GM21423 (cell line): Measurements from ENCODE around the gene P4HA3.

Source experiments
- ATAC-seq: cut with Tn5 transposase; IDR thresholded peaks from one replicate; pipeline ENCODE4 v1.9.1; 2021; ENCODE audit warnings: mild to moderate bottlenecking, moderate library complexity; ENCODE audit not compliant: unreplicated experiment

P4HA3 gene

DNA sequence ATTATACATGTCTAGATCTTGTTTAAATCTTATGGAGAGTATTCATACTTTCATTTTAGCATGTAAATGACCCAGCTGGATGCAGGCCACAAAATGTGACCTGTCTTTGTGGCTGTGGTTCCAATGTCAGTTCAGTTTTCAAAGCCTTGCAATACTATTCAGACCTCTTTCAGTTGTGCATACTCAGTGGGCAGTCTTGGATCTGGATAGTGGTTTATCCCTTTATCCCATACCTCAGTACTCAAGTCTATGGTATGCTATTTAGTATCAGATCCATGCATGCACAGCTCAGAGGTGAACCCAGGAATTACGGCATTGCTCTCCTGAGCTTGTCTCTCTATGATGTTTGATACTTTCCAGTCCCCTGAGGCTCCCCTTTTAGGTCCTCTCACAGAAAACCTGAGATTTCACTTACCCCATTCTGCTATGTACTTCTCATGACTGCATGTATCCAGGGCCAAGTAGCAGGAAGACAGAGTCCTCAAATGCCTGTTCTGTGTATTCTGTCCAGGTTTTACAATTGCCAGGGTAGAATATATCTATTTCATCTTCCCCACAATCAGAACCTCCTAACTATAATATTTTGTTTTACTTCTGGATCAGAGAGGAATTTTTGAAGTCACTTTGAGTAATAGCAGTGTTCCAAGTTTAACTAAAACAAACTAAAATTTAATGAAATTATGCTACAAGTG is 6.9 kb upstream of the P4HA3 start:
- no peak for ATAC-seq

DNA sequence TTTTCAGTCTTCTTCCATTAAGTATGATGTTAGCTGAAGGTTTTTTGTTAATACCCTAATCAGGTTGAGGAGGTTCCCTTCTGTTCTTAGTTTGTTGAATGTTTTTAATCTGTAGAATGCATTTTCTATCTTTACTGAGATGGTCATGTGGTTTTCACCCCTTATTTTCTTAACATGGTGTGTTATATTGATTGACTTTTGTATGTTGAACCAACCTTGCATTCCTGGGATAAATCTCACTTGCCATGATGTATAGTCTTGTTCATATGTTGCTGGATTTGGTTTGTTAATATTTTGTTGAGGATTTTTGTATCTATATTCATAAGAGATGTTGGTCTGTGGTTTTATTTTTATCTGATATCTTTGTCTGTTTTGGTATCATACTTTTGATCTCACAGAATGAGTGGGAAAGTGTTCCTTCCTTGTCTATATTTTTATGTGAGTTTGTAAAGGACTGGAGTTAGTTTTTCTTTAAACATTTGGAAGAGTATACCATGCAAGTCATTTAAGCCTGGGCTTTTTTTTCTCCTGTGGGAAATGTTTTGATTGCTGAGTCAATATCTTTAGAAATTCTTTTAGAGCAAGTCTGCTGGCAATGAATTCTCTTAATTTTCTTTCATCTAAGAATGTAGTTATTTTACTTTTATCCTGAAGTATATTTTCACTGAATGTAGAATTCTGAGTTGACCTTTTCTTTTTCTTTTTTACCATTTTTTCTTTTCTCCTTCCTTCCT is 5.5 kb upstream of the P4HA3 start:
- ATAC-seq, result no peak

DNA sequence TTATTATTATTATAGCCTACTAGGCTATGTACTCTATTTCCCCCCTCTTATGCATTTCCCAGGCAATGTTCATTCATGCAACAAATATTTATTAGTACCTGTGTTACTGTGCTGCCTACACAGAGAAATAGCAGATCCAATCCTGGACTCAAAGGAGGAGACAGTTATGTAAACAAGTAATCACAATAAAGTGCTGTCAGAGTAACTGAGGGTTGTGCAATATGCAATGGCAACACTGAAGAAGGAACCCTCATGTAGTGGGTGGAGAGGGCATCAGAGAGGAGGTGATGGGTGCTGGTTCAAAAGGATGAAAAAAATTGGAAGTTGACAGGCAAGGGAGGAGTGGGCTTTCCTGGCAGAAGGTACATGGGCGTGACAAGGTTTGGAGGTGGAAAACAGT is 886 bp upstream of the P4HA3 start:
- no peak for ATAC-seq

DNA sequence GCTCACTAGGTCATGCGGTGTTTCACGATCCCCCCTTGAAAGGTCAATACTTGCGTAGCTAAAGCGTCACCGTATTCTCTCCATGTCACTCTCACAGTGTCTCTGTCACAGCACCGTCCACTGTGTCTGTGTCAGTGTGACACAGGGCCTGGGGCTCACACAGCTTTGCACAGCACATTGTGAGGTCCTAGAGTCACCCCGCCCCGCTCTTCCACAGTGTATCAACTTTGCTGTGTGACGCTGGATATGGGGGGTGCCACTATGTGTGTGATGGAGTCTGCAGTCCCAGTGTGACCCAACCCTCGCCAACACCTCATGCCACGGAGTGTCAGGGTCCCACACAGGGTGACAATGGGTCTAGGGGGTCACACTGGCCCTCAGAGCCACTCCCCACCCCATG is 583 bp downstream of the P4HA3 start:
- no peak for ATAC-seq

DNA sequence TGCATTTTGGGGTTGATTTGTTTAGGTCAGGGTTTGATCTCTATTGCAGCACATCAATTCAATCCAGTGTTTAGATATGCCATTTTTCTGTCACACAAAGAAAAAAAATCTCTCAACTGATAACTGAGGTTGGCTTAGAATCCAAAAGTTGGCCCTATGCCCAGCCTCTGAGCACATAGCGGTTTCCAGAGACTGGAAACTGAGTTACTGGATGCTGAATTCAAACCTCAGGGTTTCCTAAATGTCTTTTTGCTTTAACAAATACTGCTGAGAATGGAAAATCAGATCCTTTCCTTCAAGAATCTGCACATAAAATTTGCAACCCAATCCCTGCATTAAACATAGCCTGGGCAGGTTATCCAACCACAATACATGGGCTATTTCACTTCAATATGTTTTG is 4.0 kb downstream of the P4HA3 start:
- ATAC-seq, result no peak

DNA sequence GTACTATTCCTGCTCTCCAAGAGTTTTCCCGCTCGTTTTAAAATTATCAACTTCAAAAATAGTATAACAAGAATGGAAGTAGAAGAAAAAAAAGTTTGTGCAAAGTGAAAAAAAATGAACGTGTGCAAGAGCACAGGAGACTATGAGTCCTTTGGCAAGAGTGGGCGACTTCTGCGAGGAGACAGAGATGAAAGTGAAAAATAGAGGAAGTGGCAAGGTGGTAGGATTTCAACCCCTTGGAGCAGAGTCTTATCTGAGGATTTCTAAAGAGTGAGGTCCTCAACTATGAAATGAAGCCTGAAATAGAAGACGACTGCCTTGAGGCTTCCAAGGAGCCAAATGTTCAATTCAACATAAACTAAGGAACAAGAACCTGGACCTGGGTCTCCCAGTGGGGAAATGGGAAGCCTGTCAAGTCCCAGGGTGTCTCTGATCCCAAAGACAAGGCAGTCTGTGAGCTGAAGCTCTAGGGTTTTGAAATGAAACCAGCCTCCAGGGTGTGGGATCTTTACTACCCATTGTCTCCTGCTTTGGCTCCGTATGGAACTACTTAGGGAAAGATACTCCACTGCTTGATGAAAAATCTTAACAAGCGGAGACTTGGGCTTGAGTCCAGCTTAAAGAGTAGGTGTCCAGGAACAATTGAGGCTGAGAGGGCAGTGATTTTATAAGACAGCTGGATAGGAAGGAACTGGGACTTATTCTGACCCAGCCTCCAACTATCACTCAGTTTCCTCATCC is 4.8 kb downstream of the P4HA3 start:
- no peak for ATAC-seq

DNA sequence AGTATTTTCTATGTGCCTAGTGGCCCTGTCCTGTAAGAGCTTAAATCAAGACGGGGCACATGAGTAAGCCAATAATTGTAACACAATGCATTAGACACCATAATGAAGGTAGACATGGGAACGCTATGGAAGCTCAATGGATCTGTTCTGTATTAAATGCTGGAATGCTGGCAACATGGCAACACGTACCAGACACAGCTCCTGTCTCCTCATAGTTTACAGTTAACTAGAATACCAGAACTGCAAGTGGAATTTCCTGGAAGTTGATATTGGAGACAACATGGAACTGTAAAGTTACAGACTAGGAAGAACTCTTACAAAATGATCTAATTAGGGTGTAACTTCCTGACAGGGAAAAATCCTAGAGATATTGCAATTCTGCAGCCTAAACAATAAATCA is 12.4 kb downstream of the P4HA3 start:
- no peak for ATAC-seq

DNA sequence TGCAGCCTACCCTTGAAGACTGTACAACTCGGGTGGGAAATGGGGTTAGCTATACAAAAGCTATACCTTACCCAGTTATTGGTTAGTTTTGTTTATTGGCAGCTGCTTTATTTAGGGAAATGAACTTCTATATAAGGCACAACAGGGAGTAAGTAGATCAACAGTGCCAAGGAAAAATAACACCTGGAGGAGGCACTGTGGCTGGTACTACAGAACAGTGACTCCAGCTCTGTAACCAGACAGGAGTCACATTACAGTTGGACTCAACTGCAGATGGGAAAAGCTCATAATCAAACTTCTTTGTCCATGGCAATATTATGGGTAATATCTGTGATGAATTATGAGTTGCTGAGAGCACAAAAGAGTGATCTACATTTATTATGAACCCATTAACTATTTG is 14.0 kb downstream of the P4HA3 start:
- ATAC-seq, result no peak

DNA sequence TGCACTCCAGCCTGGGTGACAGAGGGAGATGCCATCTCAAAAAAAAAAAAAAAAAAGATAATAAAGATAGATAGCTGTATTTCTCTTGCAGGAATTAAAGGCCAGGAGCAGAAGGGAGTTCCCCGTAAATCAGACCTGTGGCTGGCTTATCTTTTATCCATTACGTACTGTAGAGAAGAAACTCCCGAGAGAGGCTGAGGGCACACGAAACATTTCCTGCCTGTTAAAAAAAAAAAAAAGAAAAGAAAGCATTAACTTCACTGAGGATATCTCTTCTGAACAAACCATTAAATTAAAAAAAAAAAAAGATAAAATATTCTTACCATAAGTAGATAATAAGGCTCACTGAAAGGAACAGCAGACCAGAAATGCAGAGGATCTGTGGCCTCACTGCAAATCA is 22.5 kb downstream of the P4HA3 start:
- no peak for ATAC-seq

DNA sequence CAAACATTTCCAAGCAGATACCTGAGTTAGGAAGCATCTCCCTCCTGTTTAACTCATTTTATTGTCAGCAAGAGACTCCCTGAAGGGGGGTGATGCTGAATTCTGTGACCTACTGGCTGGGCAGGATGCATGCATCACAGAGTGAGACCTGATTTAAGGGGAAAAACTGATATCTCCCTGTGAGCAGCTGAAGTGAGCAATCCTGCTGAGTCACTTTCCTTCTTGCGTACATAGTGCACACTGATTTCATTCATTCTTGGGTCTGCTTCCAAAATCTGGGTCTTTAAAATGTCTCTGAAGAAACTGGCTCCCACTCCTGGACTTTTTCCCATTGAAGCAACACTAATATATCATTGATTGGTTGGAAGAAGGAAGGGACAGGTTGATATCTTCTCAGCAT is 23.3 kb downstream of the P4HA3 start:
- no peak for ATAC-seq

DNA sequence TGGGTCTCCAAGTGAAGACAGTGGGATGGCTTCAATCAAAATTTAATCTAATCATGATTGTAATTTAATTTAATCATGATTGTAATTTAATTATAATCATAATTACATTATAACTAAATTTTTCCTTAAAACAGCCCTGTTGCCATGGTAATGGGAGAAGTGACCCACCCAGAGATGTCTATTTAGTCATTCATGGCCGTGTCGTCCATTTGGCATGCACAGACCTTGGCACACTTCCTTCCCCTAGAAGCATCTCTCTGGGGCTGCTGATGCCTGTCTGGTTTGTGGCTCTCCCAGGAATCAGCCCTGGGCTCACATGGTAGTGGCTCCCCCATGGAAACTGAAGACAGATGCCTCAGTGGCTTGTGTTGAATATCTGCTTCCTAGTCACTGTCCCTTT is 27.0 kb downstream of the P4HA3 start:
- ATAC-seq, result no peak

DNA sequence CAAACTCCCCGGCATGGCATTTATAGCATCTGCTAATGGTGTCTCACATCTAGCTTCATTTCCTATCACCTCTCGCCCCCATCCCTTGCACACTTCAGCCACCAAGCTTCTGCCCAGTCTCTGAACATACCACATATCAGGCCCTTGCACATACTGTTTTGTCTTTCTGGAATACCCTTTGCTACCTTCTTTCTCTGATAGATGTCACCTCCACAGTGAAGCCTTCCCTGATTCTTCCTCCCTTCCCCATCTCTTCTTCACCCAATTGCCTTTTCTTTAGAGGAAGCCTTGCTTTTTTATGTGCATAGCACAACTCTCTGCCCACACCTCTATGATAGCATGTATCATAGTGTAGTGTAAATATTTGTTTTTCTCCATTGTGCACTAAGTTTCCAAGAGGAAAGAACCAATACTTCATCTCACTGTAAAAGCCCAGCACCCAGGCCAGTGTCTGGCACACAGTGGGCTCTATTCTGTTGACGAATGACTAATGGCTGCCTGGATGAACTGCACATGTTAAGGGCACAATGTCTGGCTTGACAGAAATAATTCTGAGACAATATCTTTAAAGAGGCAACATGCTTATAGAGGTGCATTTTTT is 27.8 kb downstream of the P4HA3 start:
- ATAC-seq, result no peak

DNA sequence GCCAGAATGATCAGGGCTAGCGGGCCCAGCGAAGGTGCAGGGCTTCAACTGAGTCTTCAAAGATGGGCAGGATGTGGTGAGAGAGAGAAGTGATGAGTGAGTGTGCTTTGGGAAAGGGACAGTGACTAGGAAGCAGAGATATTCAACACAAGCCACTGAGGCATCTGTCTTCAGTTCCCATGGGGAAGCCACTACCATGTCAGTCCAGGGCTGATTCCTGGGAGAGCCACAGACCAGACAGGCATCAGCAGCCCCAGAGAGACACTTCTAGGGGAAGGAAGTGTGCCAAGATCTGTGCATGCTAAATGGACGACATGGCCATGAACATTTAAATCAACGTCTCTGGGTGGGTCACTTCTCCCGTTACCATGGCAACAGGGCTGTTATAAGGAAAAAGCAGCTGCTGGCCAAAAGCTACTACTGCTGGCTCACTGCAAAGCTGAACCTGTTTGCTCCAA is 28.5 kb downstream of the P4HA3 start:
- ATAC-seq, result no peak

DNA sequence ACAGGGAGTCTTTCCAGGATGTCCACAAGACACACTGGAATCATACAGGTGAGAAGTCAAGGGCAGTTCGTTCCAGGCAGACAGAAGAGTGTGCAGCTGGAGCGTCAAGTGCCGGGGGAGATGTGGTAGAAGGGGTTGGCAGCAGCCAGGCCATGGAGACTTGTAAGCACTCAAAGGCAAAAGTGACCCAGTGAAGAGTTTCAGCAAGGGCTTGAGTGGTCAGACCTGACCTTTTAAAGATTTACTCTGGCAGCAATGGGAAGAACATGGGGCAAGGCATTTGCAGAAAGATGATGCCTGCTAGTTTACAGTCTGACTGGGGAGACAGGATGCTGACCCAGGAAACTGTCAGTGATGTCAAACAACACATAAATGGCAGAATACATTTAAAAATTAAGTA is 29.0 kb downstream of the P4HA3 start:
- no peak for ATAC-seq

DNA sequence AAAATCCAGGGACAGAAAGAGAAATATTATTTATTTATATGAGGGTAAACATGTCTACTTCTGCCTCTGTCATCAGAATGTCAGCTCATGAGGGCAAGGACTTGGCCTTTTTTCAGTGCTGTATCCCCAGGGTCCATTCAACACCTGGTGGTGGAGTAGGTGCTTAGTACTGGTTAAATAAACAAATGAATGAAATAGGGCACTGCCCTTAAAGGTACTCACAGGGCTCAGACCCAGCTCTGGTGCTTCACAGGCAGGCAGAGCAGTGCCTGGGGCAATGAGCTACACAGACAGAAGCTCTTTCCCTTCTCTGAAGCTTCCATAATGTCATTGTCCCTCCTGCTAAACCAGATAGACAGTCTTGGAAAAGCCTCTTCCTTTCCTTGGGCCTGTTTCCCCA is 30.9 kb downstream of the P4HA3 start:
- ATAC-seq, result no peak

DNA sequence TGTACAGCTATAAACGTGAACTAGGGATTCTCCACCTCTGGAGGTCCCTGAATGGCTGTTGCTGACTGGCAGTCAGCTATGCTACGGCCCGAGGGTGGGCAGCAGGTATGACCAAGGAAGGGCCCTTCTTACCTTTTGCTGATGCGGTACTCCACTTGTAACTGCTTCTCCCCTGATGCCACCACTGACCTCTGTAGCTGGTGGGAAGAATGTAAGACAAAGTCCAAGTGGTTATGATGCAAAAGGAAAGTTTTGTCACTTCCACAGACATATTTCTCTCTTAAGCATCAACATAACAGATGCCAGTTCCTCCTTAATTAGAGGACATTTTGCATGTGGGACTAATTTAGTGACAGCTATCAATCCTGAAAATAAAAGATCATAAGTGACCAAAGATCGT is 32.2 kb downstream of the P4HA3 start:
- ATAC-seq, result no peak

DNA sequence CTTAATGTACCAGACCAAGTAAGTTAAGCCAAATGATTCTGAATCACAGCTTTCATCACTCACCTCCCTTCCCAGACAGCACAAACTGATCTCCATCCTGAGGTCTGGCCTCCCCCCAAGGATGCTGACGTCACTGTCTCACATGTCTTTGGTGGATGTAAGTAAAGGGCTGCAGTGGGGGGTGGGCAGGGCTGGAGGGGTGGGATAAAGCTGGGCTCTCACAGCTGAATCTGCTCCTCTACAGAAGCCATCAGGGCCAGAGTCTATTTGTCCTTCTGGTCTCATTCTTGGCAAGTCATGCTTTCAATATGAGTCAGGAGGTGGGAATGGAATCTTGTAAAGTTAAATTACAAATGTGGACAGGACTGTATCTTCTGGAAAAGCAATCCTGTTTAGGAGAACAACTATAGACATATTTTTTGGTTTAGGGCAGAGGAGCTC is 32.7 kb downstream of the P4HA3 start:
- ATAC-seq, result no peak

DNA sequence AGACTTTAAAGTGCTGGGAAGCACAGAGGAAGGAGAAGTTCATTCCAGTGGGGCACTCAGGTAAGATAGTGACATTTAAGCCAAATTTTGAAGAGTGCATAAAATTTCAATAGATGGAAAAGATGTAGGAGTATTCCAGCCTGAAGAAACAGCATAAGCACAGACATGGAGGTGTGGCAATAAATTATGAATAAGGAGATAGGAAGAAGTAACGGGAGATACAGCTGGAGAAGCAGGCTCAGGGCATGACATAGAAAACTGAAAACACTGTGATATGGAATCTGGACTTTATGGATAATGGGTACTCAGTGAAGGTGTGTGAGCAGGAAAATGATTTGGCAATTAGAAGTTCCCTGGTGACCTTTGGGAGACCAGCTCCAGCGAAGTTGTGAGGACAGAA is 33.3 kb downstream of the P4HA3 start:
- ATAC-seq, result no peak

DNA sequence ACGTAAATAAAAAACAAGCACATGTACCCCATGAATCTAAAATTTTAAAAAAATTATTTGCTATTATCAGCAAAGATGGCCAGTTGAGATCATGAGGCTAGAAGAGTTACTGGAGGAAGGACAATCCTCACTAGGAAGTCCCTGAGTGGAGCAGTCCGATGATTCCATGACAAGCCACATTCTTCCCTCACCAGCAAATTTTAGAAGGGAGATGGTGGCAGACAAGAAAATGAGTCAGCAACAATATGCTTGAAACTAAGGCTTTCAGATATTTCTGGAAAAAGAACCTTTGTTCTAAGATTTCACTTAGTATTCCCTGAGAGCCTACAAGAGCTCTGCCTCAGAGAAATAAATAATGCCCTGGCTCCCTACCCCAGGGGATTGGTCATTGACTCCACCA is 34.9 kb downstream of the P4HA3 start:
- no peak for ATAC-seq

DNA sequence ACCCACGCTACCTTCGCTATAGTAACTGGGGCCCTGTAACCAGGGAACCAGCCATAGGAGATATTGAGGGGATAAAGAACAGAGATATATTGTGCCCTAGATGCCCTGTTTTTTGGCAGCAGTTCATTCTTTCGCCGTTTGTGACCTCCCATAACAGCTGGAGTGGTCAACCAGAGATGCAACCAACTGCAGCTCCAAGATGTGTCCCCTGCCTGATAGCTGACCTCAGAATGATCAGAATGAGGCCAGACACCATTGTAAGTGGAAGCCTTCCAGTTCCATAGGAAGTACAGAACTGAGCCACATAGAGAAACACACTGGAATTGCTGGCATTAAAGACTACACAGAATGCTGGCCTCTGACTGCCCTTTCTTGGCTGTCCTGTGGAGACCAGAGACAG is 39.2 kb downstream of the P4HA3 start:
- ATAC-seq, result no peak

DNA sequence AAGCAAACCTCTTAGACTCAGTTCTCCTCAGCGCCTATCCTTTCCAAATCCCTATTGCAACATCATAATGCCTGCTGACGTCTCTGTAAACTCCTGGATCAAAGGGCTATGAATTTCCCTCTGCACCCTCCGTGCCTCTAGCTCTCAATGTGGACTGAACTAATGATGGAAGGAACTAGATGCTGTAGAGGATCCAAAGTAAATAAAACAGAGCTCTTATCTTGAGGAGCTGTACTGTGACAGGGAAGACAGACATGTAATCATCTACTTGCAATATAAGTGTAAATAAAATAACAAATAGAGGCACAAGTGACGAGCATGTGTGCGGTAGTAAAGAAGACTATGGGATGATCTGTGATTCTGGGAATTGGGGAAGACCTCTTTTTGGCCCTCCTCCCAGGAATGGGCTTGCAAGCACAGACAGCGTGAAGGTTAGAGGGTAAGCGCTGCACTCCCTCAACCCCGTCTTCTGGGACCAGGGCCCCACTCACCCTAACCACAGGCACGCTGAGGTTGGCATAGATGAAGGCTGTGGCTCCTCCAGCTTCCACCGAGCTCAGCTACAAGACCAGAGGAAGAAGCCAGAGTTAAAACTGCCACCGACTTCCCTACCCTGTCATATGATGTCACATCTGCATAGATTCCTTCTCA is 42.2 kb downstream of the P4HA3 start:
- no peak for ATAC-seq
